Endothelial cell of umbilical vein (primary cell): ENCODE results near the gene STK38. TPM values are rescaled to one million over a fixed set of nuclear protein-coding genes. Genes with fewer than 3 reads are reported as not detected.

Source experiments
- BruUV-seq: library from RNA; stranded (reverse); fragments of 400-500 nt; replicated peaks from 2 replicates; lab custom pipeline; 2021; lab: Mats Ljungman, UMichigan
- CTCF ChIA-PET: fragments of 300-600, 350-600 bp; sonication (Branson Sonifier 250); formaldehyde crosslinking; loops from one replicate; lab custom pipeline; 2021; ENCODE audit warnings: antibody characterized with exemption, inconsistent platforms; lab: Charles Lee
- POLR2A ChIA-PET: fragments of 300-600, 350-600 bp; sonication (Branson Sonifier 250); formaldehyde crosslinking; loops from one replicate; lab custom pipeline; 2021; ENCODE audit warnings: antibody characterized with exemption, inconsistent platforms; lab: Charles Lee
- DNase-seq: peaks from one replicate; pipeline ENCODE4 v3.0.0-alpha.2; 2011; ENCODE audit warnings: low read depth, low spot score
- FAIRE-seq: peaks from 2 replicates; lab custom pipeline; 2011; peaks lifted over from hg19 to GRCh38; lab: Jason Lieb, UNC
- H2AFZ ChIP-seq: 2 replicates; pipeline ENCODE4 v1.6.0; 2012; ENCODE audit warnings: low read depth, low read length, control low read depth, inconsistent platforms
- H3K27ac ChIP-seq: 2 replicates; pipeline ENCODE4 v1.5.1; 2011; ENCODE audit warnings: low read depth, mild to moderate bottlenecking, control low read depth, low read length, moderate library complexity; ENCODE audit not compliant: insufficient read depth
- H3K27me3 ChIP-seq, 2 experiments: 2 replicates each; pipeline versions ENCODE4 v1.6.0 to v1.6.1; 2011; ENCODE audit warnings: low read length in 2 of 2, mixed read lengths in 1 of 2; ENCODE audit not compliant: control insufficient read depth in 2 of 2, insufficient read depth in 2 of 2
- H3K36me3 ChIP-seq, 2 experiments: 2 replicates in 1 of 2; 3 replicates in 1 of 2; pipeline ENCODE4 v1.5.1; 2011; ENCODE audit warnings: low read length in 2 of 2, mild to moderate bottlenecking in 1 of 2, moderate library complexity in 1 of 2; ENCODE audit not compliant: control insufficient read depth in 2 of 2, insufficient read depth in 2 of 2; ENCODE audit errors: extremely low read depth in 1 of 2
- H3K4me1 ChIP-seq: 3 replicates; pipeline ENCODE4 v1.5.1; 2011; ENCODE audit warnings: mild to moderate bottlenecking, low read length; ENCODE audit not compliant: control insufficient read depth, insufficient read depth; ENCODE audit errors: extremely low read depth
- H3K4me2 ChIP-seq: 2 replicates; pipeline ENCODE4 v1.6.1; 2011; ENCODE audit warnings: low read length, control low read depth, mixed read lengths; ENCODE audit not compliant: insufficient read depth
- H3K4me3 ChIP-seq, 3 experiments: fragments of 200-600 bp in 1 of 3; sonication (generic), shearing (Covaris generic) in 1 of 3; replicated peaks in 1 of 3; 2 replicates each; pipeline ENCODE4 v1.5.1; 2011 to 2016; ENCODE audit warnings: control low read depth in 3 of 3, low read length in 3 of 3, mild to moderate bottlenecking in 2 of 3, inconsistent platforms in 1 of 3, low read depth in 1 of 3, moderate library complexity in 1 of 3; ENCODE audit not compliant: insufficient read depth in 1 of 3
- H3K79me2 ChIP-seq: 2 replicates; pipeline ENCODE4 v1.6.0; 2012; ENCODE audit warnings: low read length, inconsistent platforms; ENCODE audit not compliant: control insufficient read depth, insufficient read depth
- H3K9ac ChIP-seq: replicated peaks from 2 replicates; pipeline ENCODE3; 2011; ENCODE audit warnings: low read length, control low read depth; ENCODE audit not compliant: insufficient read depth; ENCODE audit errors: extremely low read depth
- H3K9me1 ChIP-seq: replicated peaks from 3 replicates; pipeline ENCODE4 v1.6.0; 2011; ENCODE audit warnings: mild to moderate bottlenecking, low read length; ENCODE audit not compliant: control insufficient read depth, insufficient read depth; ENCODE audit errors: extremely low read depth
- H3K9me3 ChIP-seq: replicated peaks from 2 replicates; pipeline ENCODE4 v1.5.1; 2012; ENCODE audit warnings: low read length, inconsistent platforms; ENCODE audit not compliant: control insufficient read depth, insufficient read depth
- H4K20me1 ChIP-seq: replicated peaks from 2 replicates; pipeline ENCODE3; 2011; ENCODE audit warnings: mild to moderate bottlenecking, low read length; ENCODE audit not compliant: control insufficient read depth, insufficient read depth; ENCODE audit errors: extremely low read depth
- EZH2 ChIP-seq: IDR thresholded peaks from 2 replicates; pipeline ENCODE4 v1.6.1; 2012; ENCODE audit warnings: borderline replicate concordance, low read depth, mild to moderate bottlenecking, moderate library complexity, low read length, inconsistent platforms; ENCODE audit not compliant: severe bottlenecking
- FOS ChIP-seq: IDR thresholded peaks from 2 replicates; pipeline ENCODE4 v1.6.1; 2011; ENCODE audit warnings: mild to moderate bottlenecking, low read length, moderate library complexity, borderline replicate concordance; ENCODE audit not compliant: insufficient read depth
- GATA2 ChIP-seq: IDR thresholded peaks from 2 replicates; pipeline ENCODE4 v1.7.0; 2011; ENCODE audit warnings: low read depth, mild to moderate bottlenecking, moderate library complexity, mixed read lengths, low read length; ENCODE audit not compliant: insufficient read length, insufficient read depth
- JUN ChIP-seq: IDR thresholded peaks from 2 replicates; pipeline ENCODE4 v1.6.1; 2011; ENCODE audit warnings: borderline replicate concordance, low read depth; ENCODE audit not compliant: insufficient read length, insufficient read depth
- MYC ChIP-seq: IDR thresholded peaks from one replicate; pipeline ENCODE4 v1.6.1; 2011; ENCODE audit warnings: mild to moderate bottlenecking, low read depth, low read length
- POLR2A ChIP-seq: IDR thresholded peaks from 2 replicates; pipeline ENCODE4 v1.6.1; 2012; ENCODE audit warnings: low read depth, mild to moderate bottlenecking, control low read depth, low read length
- POLR2AphosphoS5 ChIP-seq: IDR thresholded peaks from 2 replicates; pipeline ENCODE4 v1.6.1; 2012; ENCODE audit warnings: low read depth, mild to moderate bottlenecking, control low read depth, low read length, moderate library complexity; ENCODE audit not compliant: insufficient read depth
- dilution Hi-C: fragments of 300-500 bp; cut with MboI; formaldehyde crosslinking; loops from one replicate; pipeline ENCODE4 v1.15.0; 2019; ENCODE audit warnings: low sequenced_read_pairs; ENCODE audit not compliant: extremely low pct_ligation_motif_present
- intact Hi-C: fragments of 100-400 bp; cut with micrococcal nuclease; formaldehyde crosslinking; loops from one replicate; pipeline ENCODE4 v1.10.0; 2022
- polyA plus RNA-seq, 4 experiments: library from polyadenylated mRNA; depleted of rRNA in 3 of 4; stranded (reverse) in 3 of 4; unstranded in 1 of 4; fragments of >200 nt; gene quantifications; 2 replicates each; pipeline versions ENCODE4 v1.2.1 to v1.2.3, GENCODE V29; 2011 to 2012; ENCODE audit warnings: missing spikeins in 1 of 4
- total RNA-seq: library from RNA; stranded (reverse); gene quantifications from 2 replicates; pipeline ENCODE4 v1.2.3, GENCODE V29; 2021
- TF ChIP-seq, protein P1 (sequence below): IDR thresholded peaks from 2 replicates; pipeline ENCODE4 v1.6.1; 2011; ENCODE audit not compliant: insufficient read depth, insufficient read length

Gene STK38
- total and polyA plus RNA-seq, 2 donors (not counting 3 experiments of a cell fraction or from before 2014, with no cell fraction given), result 10.1 to 30.3 TPM

DNA sequence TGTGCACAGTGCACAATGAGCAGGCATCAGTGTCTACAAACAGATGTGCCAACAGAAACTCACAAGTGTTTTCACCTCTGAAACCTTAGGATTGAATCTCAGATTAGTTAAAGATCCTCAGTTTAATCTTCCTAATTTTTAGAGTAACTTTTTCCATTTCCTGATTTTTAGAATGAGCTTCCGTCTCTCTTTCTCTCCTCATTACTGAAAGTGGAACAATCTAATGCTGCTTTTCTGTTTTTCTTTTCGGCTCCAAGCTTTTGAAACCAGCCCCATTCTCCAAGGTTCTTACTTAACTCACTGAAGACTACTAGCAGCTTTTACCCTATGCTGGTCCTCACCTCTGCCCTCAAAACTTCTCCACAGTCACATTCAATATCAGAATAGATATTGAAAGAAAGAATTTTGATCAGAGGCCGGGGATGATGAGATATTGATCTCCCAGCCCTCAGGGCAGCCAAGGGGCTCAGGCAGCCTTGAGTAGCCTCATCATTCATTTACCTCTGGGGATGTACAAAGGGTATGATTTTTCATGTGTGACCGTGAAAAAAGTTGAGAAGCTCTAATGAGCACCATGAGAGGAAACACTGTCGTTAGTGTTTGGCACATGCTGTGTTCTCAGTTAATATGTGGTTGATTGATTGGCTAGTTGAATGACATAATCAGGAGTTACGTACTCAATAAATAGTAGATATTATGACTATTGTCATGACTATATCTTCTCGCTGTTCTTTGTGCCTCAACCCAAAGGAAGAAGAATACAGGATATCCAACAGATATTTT is 11.9 kb upstream of the STK38 start:
- no peaks in the 10 kb centered on the region for H3K79me2 ChIP-seq
- TF ChIP-seq FOS (no peak), GATA2 (no peak), POLR2A (no peak), JUN (no peak)
- TF ChIP-seq, protein P1, sequence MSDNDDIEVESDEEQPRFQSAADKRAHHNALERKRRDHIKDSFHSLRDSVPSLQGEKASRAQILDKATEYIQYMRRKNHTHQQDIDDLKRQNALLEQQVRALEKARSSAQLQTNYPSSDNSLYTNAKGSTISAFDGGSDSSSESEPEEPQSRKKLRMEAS, result no peak
- no peak overlapping the region for H3K27ac ChIP-seq
- FAIRE-seq (no peak), DNase-seq (no peak)
- CTCF ChIA-PET, result interaction anchor here (0.6 kb wide), 1 partner anchor 11 kb away, joined by 3 read pairs; no protein-coding TSS in a partner anchor
- no peak overlapping the region for H3K9ac ChIP-seq
- H3K36me3 ChIP-seq, result no peaks in the 10 kb centered on the region
- no peak overlapping the region for H3K4me3 ChIP-seq
- H3K4me1 ChIP-seq, result no peaks in the 10 kb centered on the region
- no peaks in the 10 kb centered on the region for H3K9me3 ChIP-seq
- dilution Hi-C loops, result no loop called here
- H2AFZ ChIP-seq, result no peak overlapping the region
- H3K4me2 ChIP-seq, result no peak overlapping the region
- no peaks in the 10 kb centered on the region for H3K9me1 ChIP-seq
- H3K27me3 ChIP-seq, result peaks cover 12 to 14% of the 10 kb centered on the region in 2 experiments
- no peaks in the 10 kb centered on the region for H4K20me1 ChIP-seq
- intact Hi-C loops, result no loop called here
- BruUV-seq, result no TSS peak
- POLR2A ChIA-PET, result no interaction called here

DNA sequence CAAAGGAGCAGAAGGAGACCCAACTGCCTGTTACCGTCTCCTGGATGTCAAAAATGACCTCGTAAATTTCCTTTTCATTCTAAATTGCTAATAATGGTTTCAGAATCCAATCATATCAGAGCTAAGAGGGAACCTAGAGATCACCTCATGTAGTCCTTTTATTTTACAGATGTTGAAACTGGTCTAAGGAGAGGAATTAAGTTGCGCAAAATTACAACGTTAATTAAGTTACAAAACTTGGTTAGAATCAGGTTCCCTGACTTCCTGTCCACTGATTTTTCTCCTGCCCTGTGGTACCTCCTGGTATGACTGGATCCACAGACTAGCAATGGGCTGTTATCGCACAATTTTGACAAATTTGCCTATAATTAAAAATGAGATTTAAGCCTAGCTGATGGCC is 9.0 kb upstream of the STK38 start:
- TF ChIP-seq, protein P1, result no peak
- no peak for TF ChIP-seq MYC
- TF ChIP-seq EZH2, result no peak
- no peak for TF ChIP-seq POLR2AphosphoS5
- TF ChIP-seq FOS, result no peak
- BruUV-seq, result no TSS peak
- Histone ChIP-seq H3K27me3 (peaks cover 5 to 6% of the 10 kb centered on the region in 2 experiments), H3K4me1 (no peaks in the 10 kb centered on the region), H3K36me3 (no peaks in the 10 kb centered on the region), H3K9me1 (no peaks in the 10 kb centered on the region), H3K9me3 (no peaks in the 10 kb centered on the region), H4K20me1 (no peaks in the 10 kb centered on the region), H3K27ac (no peak overlapping the region), H3K4me3 (no peak overlapping the region), H3K9ac (no peak overlapping the region), H3K4me2 (no peak overlapping the region), H3K79me2 (no peaks in the 10 kb centered on the region), H2AFZ (no peak overlapping the region)
- POLR2A ChIA-PET, result no interaction called here
- FAIRE-seq, result no peak
- intact Hi-C loops, result no loop called here
- DNase-seq, result no peak
- dilution Hi-C loops, result no loop called here
- CTCF ChIA-PET, result interaction anchor here (2.0 kb wide), 1 partner anchor 12 kb away, joined by 4 read pairs; no protein-coding TSS in a partner anchor
